ENCODE results near the gene NOX3.

DNA sequence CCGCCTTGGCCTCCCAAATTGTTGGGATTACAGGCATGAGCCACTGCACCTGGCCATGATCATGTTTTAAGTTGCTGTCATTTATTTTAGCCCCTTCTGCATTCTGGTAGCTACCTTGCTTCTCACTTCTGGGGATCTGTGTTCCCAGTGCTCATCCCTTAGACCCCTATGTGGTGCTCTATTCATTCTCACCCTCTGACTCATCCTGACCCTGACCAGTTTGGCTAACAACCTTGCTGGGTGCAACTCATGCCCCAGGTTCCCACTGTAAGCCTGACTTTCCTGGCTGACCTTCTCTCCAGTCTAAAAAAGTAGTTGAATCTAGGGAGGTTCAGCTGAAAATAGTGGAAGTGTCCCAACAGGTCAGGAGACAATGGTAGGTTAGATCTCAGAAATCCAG is 47.4 kb downstream of the NOX3 start:
- TF ChIP-seq, protein P1, sequence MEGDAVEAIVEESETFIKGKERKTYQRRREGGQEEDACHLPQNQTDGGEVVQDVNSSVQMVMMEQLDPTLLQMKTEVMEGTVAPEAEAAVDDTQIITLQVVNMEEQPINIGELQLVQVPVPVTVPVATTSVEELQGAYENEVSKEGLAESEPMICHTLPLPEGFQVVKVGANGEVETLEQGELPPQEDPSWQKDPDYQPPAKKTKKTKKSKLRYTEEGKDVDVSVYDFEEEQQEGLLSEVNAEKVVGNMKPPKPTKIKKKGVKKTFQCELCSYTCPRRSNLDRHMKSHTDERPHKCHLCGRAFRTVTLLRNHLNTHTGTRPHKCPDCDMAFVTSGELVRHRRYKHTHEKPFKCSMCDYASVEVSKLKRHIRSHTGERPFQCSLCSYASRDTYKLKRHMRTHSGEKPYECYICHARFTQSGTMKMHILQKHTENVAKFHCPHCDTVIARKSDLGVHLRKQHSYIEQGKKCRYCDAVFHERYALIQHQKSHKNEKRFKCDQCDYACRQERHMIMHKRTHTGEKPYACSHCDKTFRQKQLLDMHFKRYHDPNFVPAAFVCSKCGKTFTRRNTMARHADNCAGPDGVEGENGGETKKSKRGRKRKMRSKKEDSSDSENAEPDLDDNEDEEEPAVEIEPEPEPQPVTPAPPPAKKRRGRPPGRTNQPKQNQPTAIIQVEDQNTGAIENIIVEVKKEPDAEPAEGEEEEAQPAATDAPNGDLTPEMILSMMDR (IDR thresholded peaks at IDR 0.05) = no peak
- TF ChIP-seq POLR2AphosphoS5 (IDR thresholded peaks at IDR 0.05) = no peak
